HEK293 (cell line): Measurements from ENCODE around the gene PRDM10.

Experiments used
- CTCF ChIP-seq: fragments of 450-650 bp; formaldehyde crosslinking; IDR thresholded peaks from 2 replicates; pipeline ENCODE4 v1.5.1; 2016; ENCODE audit warnings: missing biosample characterization, missing genetic modification characterization
- REST ChIP-seq: fragments of 450-650 bp; formaldehyde crosslinking; IDR thresholded peaks from 2 replicates; pipeline ENCODE4 v1.5.1; 2016; ENCODE audit warnings: missing biosample characterization, missing genetic modification characterization
- ZNF398 ChIP-seq: fragments of 450-650 bp; formaldehyde crosslinking; IDR thresholded peaks from 2 replicates; pipeline ENCODE4 v1.5.1; 2017; ENCODE audit warnings: missing biosample characterization, missing genetic modification characterization

- no peak for TF ChIP-seq CTCF
- no peak for TF ChIP-seq ZNF398 (tag by site-specific recombination)
- TF ChIP-seq REST (tag by site-specific recombination), result no peak
Observed at GRCh38 chr11:130001461-130002351, 929 bp downstream of the PRDM10 start.
